HepG2 (cell line): ENCODE results near the gene ELOVL6.

Experiments
- EZH2 ChIP-seq: conservative IDR thresholded peaks from 2 replicates; pipeline ENCODE4 v1.6.1; 2012; ENCODE audit warnings: mild to moderate bottlenecking, low read depth, low read length, moderate library complexity
- KAT7 ChIP-seq: IDR thresholded peaks from 2 replicates; pipeline ENCODE4 v1.6.1; 2018; ENCODE audit warnings: borderline replicate concordance, missing compliant biosample characterization
- MAFG ChIP-seq: sonication (generic); formaldehyde crosslinking; IDR thresholded peaks from 2 replicates; pipeline ENCODE4 v1.5.1; 2020; ENCODE audit warnings: mild to moderate bottlenecking, missing genetic modification reagents
- RAD21 ChIP-seq: fragments of 450-650 bp; formaldehyde crosslinking; IDR thresholded peaks from 2 replicates; pipeline ENCODE4 v1.5.0; 2020; ENCODE audit warnings: mild to moderate bottlenecking
- SMC3 ChIP-seq: IDR thresholded peaks from 2 replicates; pipeline ENCODE4 v1.6.1; 2011; ENCODE audit warnings: low read length, improper control_type of control experiment
- ZNF282 ChIP-seq: fragments of 450-650 bp; IDR thresholded peaks from 2 replicates; pipeline ENCODE4 v1.6.1; 2018; ENCODE audit not compliant: partially characterized antibody
- TF ChIP-seq, protein P1 (sequence below), 2 experiments: IDR thresholded peaks; 2 replicates each; pipeline ENCODE4 v1.6.1; 2011 to 2012; ENCODE audit warnings: low read length in 2 of 2, borderline replicate concordance in 1 of 2, low read depth in 1 of 2, mild to moderate bottlenecking in 1 of 2, moderate library complexity in 1 of 2
- TF ChIP-seq, protein P2 (sequence below): sonication (generic); formaldehyde crosslinking; IDR thresholded peaks from 2 replicates; pipeline ENCODE4 v1.5.0; 2020; ENCODE audit warnings: mild to moderate bottlenecking, missing genetic modification reagents, moderate library complexity

DNA sequence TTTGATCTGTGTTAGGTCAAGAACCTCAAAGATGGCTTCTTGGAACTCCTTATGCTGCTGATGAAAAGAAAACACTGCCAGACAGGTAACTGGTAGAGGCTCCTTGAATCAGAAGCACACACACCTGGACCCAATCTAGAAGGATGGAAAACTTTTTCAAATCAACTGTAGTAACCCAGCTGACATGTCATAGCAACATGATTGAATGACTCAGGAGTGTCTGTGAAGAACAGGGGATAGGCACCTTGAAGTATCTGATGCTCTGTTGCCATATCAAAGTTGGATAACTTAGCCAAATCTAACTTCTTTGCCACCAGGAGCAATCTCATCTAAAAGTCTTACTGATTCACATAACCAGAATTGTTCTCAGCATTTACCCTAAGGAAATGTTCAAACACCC, 98.8 kb downstream of the ELOVL6 start:
- TF ChIP-seq, protein P1, sequence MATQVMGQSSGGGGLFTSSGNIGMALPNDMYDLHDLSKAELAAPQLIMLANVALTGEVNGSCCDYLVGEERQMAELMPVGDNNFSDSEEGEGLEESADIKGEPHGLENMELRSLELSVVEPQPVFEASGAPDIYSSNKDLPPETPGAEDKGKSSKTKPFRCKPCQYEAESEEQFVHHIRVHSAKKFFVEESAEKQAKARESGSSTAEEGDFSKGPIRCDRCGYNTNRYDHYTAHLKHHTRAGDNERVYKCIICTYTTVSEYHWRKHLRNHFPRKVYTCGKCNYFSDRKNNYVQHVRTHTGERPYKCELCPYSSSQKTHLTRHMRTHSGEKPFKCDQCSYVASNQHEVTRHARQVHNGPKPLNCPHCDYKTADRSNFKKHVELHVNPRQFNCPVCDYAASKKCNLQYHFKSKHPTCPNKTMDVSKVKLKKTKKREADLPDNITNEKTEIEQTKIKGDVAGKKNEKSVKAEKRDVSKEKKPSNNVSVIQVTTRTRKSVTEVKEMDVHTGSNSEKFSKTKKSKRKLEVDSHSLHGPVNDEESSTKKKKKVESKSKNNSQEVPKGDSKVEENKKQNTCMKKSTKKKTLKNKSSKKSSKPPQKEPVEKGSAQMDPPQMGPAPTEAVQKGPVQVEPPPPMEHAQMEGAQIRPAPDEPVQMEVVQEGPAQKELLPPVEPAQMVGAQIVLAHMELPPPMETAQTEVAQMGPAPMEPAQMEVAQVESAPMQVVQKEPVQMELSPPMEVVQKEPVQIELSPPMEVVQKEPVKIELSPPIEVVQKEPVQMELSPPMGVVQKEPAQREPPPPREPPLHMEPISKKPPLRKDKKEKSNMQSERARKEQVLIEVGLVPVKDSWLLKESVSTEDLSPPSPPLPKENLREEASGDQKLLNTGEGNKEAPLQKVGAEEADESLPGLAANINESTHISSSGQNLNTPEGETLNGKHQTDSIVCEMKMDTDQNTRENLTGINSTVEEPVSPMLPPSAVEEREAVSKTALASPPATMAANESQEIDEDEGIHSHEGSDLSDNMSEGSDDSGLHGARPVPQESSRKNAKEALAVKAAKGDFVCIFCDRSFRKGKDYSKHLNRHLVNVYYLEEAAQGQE (IDR thresholded peaks at IDR 0.05; ENCODE audit: borderline replicate concordance in 1 of 2, low read depth in 1 of 2, low read length in 2 of 2): no peak
- TF ChIP-seq MAFG: no peak
- TF ChIP-seq EZH2: no peak
- TF ChIP-seq, protein P2, sequence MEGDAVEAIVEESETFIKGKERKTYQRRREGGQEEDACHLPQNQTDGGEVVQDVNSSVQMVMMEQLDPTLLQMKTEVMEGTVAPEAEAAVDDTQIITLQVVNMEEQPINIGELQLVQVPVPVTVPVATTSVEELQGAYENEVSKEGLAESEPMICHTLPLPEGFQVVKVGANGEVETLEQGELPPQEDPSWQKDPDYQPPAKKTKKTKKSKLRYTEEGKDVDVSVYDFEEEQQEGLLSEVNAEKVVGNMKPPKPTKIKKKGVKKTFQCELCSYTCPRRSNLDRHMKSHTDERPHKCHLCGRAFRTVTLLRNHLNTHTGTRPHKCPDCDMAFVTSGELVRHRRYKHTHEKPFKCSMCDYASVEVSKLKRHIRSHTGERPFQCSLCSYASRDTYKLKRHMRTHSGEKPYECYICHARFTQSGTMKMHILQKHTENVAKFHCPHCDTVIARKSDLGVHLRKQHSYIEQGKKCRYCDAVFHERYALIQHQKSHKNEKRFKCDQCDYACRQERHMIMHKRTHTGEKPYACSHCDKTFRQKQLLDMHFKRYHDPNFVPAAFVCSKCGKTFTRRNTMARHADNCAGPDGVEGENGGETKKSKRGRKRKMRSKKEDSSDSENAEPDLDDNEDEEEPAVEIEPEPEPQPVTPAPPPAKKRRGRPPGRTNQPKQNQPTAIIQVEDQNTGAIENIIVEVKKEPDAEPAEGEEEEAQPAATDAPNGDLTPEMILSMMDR (CRISPR knock-in tag): no peak
- TF ChIP-seq RAD21 (CRISPR knock-in tag): no peak
- TF ChIP-seq ZNF282: no peak
- TF ChIP-seq KAT7 (CRISPR knock-in tag): no peak
- TF ChIP-seq SMC3: no peak
